SK-N-SH (cell line): ENCODE data around the gene IRF2BPL. TPM values are rescaled to one million over a fixed set of nuclear protein-coding genes. Genes with fewer than 3 reads are reported as not detected.

Experiments used
- CTCF ChIA-PET: fragments of 300-600, 350-600 bp; formaldehyde crosslinking; extraction: SDS; loops from one replicate; lab custom pipeline; 2021; lab: Yijun Ruan, JAX
- POLR2A ChIA-PET: fragments of 350-600 bp; sonication (Branson Sonifier 250); formaldehyde crosslinking; extraction: SDS; loops from one replicate; lab custom pipeline; 2020; ENCODE audit warnings: antibody characterized with exemption, inconsistent platforms; lab: Yijun Ruan, JAX
- DNase-seq: peaks from one replicate; pipeline ENCODE4 v3.0.0; 2012
- H2AFZ ChIP-seq: fragments of 200-600 bp; sonication (generic); 2 replicates; pipeline ENCODE4 v1.8.1; 2016; ENCODE audit warnings: antibody characterized with exemption, mild to moderate bottlenecking, low read depth
- H3F3A ChIP-seq: fragments of 200-600 bp; sonication (generic); replicated peaks from 2 replicates; pipeline ENCODE3; 2016; ENCODE audit warnings: antibody characterized with exemption, mild to moderate bottlenecking; ENCODE audit not compliant: insufficient read depth
- H3K27ac ChIP-seq, 2 experiments: fragments of 200-500 bp in 1 of 2; fragments of 200-600 bp in 1 of 2; sonication (Bioruptor generic) in 1 of 2; sonication (generic), shearing (Covaris generic) in 1 of 2; 2 replicates each; pipeline versions ENCODE4 v1.5.1 to v1.6.1; 2014 to 2016; ENCODE audit warnings: low read depth in 2 of 2, inconsistent platforms in 1 of 2, low read length in 1 of 2, mild to moderate bottlenecking in 1 of 2, mixed read lengths in 1 of 2
- H3K27me3 ChIP-seq: fragments of 200-600 bp; sonication (generic), shearing (Covaris generic); 2 replicates; pipeline ENCODE4 v1.6.1; 2016; ENCODE audit warnings: mixed run types; ENCODE audit not compliant: insufficient read depth
- H3K36me3 ChIP-seq, 2 experiments: fragments of 200-500 bp in 1 of 2; fragments of 200-600 bp in 1 of 2; sonication (Bioruptor generic) in 1 of 2; sonication (generic) in 1 of 2; replicated peaks in 1 of 2; 2 replicates each; pipeline versions ENCODE3 to v1.5.1; 2014 to 2016; ENCODE audit warnings: low read length in 1 of 2, mild to moderate bottlenecking in 1 of 2; ENCODE audit not compliant: insufficient read depth in 2 of 2, control insufficient read depth in 1 of 2
- H3K4me1 ChIP-seq, 2 experiments: fragments of 200-500 bp in 1 of 2; fragments of 200-600 bp in 1 of 2; sonication (Bioruptor generic) in 1 of 2; sonication (generic), shearing (Covaris generic) in 1 of 2; 2 replicates each; pipeline versions ENCODE4 v1.5.1 to v1.6.1; 2014 to 2016; ENCODE audit warnings: low read depth in 1 of 2, low read length in 1 of 2, mixed run types in 1 of 2; ENCODE audit not compliant: insufficient read depth in 2 of 2, control insufficient read depth in 1 of 2
- H3K4me2 ChIP-seq: fragments of 200-600 bp; sonication (generic), shearing (Covaris generic); 2 replicates; pipeline ENCODE4 v1.6.1; 2017; ENCODE audit warnings: mixed run types
- H3K4me3 ChIP-seq, 2 experiments: fragments of 200-500 bp in 1 of 2; fragments of 200-600 bp in 1 of 2; sonication (Bioruptor generic) in 1 of 2; sonication (generic), shearing (Covaris generic) in 1 of 2; 2 replicates each; pipeline versions ENCODE4 v1.5.1 to v1.8.1; 2014 to 2016; ENCODE audit warnings: low read depth in 2 of 2, inconsistent platforms in 1 of 2, low read length in 1 of 2, mild to moderate bottlenecking in 1 of 2, mixed read lengths in 1 of 2, moderate library complexity in 1 of 2
- H3K79me2 ChIP-seq: fragments of 200-600 bp; sonication (generic); 2 replicates; pipeline ENCODE4 v1.8.1; 2017; ENCODE audit warnings: mild to moderate bottlenecking; ENCODE audit not compliant: insufficient read depth
- H3K9ac ChIP-seq: fragments of 200-600 bp; sonication (generic); 2 replicates; pipeline ENCODE4 v1.6.1; 2017; ENCODE audit warnings: mixed run types
- H3K9me2 ChIP-seq: fragments of 200-600 bp; sonication (generic); 2 replicates; pipeline ENCODE4 v1.6.1; 2017; ENCODE audit warnings: mixed run types
- H3K9me3 ChIP-seq: fragments of 200-600 bp; sonication (generic); 2 replicates; pipeline ENCODE4 v1.6.1; 2017; ENCODE audit warnings: mixed run types, mild to moderate bottlenecking, moderate library complexity
- H4K20me1 ChIP-seq: fragments of 200-600 bp; sonication (generic); 2 replicates; pipeline ENCODE4 v1.6.1; 2017; ENCODE audit warnings: mild to moderate bottlenecking, mixed run types; ENCODE audit not compliant: insufficient read depth
- CHD2 ChIP-seq: fragments of 150-350 bp; IDR thresholded peaks from 2 replicates; pipeline ENCODE4 v1.6.1; 2018; ENCODE audit warnings: low read length; ENCODE audit not compliant: partially characterized antibody
- GATA2 ChIP-seq: sonication (generic); formaldehyde crosslinking; IDR thresholded peaks from 2 replicates; pipeline ENCODE4 v1.5.0; 2020; ENCODE audit warnings: mild to moderate bottlenecking, missing genetic modification reagents
- MAX ChIP-seq: IDR thresholded peaks from 2 replicates; pipeline ENCODE4 v1.4.0; 2012; ENCODE audit warnings: low read depth
- MXI1 ChIP-seq: IDR thresholded peaks from 2 replicates; pipeline ENCODE4 v1.6.1; 2012; ENCODE audit warnings: mild to moderate bottlenecking, low read depth, low read length, improper control_type of control experiment
- POLR2AphosphoS5 ChIP-seq: IDR thresholded peaks from 2 replicates; pipeline ENCODE4 v1.6.1; 2012; ENCODE audit warnings: low read depth, low read length
- RCOR1 ChIP-seq: fragments of 150-350 bp; IDR thresholded peaks from 2 replicates; pipeline ENCODE4 v1.6.1; 2017; ENCODE audit warnings: antibody characterized with exemption, low read length
- REST ChIP-seq: IDR thresholded peaks from 2 replicates; pipeline ENCODE4 v1.6.1; 2012; ENCODE audit warnings: mild to moderate bottlenecking, low read depth, low read length, moderate library complexity
- RXRA ChIP-seq: IDR thresholded peaks from 2 replicates; pipeline ENCODE4 v1.4.0; 2012; ENCODE audit warnings: low read depth, mild to moderate bottlenecking, borderline replicate concordance
- SMC3 ChIP-seq: IDR thresholded peaks from 2 replicates; pipeline ENCODE4 v1.6.1; 2012; ENCODE audit warnings: low read depth, low read length, improper control_type of control experiment
- WGBS: methylation state at CpG from one replicate; pipeline ENCODE4 v1.1.6; 2017; ENCODE audit warnings: low lambda C conversion rate; 5-methylcytosine and 5-hydroxymethylcytosine counted together
- polyA plus RNA-seq, 3 experiments: library from polyadenylated mRNA; depleted of rRNA; stranded (reverse); fragments of >200 nt; gene quantifications; 2 replicates each; pipeline ENCODE4 v1.2.3, GENCODE V29; 2012

The IRF2BPL gene
- polyA plus RNA-seq, 1 of the 3 experiments (the other 2 are of a cell fraction) = 17.1 TPM

- TF ChIP-seq MAX = no peak
- no peak for TF ChIP-seq MXI1
- TF ChIP-seq CHD2 = no peak
Measured at GRCh38 chr14:77074969-77075368, 46.5 kb upstream of the IRF2BPL start (continued).

DNA sequence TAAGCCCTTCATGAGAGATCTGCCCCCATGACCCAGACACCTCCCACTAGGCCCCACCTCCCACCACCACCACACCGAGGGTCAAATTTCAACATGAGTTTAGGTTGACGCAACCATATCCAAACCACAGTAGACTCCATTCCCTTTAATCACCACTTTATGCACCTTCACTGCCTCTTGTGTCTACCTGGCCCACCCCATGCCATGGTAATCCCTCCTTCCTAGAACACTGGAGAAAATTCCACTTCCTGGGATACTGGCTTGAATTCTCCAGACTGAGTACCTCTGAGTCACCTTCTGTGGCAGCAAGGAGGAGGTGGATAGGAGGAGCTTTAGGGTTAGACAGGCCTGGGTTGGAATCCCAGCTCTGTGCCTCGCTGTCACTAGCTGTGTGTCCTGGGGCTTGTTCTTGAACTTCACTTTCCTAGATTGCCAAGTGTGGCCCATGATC lies 43.5 kb upstream of the IRF2BPL start:
- Histone ChIP-seq H3K36me3 (no peaks in the 10 kb centered on the region), H3K9ac (no peak overlapping the region), H3K79me2 (no peaks in the 10 kb centered on the region), H3K9me2 (no peaks in the 10 kb centered on the region), H3K4me2 (no peak overlapping the region), H2AFZ (no peak overlapping the region), H3K27ac (no peak overlapping the region), H4K20me1 (no peaks in the 10 kb centered on the region), H3K4me3 (no peak overlapping the region), H3K4me1 (peaks cover 0 to 5% of the 10 kb centered on the region in 2 experiments; a peak in 2 of 4 replicates), H3K9me3 (no peaks in the 10 kb centered on the region), H3F3A (no peaks in the 10 kb centered on the region), H3K27me3 (no peaks in the 10 kb centered on the region)
- ChIA-PET CTCF (interaction anchor here (1.1 to 18.3 kb wide), 10 partner anchors 17 to 361 kb away, joined by 3 to 764 read pairs (median 12); no protein-coding TSS in a partner anchor), POLR2A (no interaction called here)
- WGBS = 95% methylated on average over 2 of the region's 3 CpGs
- no peak for DNase-seq
- TF ChIP-seq RXRA (no peak), MXI1 (no peak)

DNA sequence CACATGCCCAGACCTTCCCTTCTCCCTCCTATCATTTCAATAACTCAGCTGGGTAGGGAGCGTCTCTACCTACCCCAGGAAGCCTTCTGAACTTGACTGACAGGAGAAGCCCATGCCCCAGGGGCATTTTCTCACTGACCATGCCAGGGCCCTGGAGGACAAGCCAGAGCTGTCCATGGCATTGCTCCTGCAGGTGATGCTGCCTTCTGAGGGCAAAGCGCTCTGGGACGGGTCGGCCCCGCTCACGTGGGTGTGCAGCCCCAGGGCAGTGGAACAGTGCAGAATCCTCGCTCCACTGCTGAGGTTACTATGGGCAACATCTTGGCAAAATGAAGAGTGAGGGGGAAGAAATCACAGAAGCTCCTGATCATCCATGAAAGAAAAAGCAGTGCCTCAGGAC lies 41.0 kb upstream of the IRF2BPL start:
- no peak overlapping the region for H2AFZ ChIP-seq
- H3K4me2 ChIP-seq = no peak overlapping the region
- H3K79me2 ChIP-seq = no peaks in the 10 kb centered on the region
- H3K4me3 ChIP-seq = no peak overlapping the region
- no peak for TF ChIP-seq SMC3
- TF ChIP-seq POLR2AphosphoS5 = no peak
- no peak for TF ChIP-seq RCOR1
- TF ChIP-seq REST = no peak
- TF ChIP-seq CHD2 = no peak
- no peak for TF ChIP-seq GATA2 (CRISPR knock-in tag)
- POLR2A ChIA-PET = no interaction called here
- no peaks in the 10 kb centered on the region for H3K9me2 ChIP-seq
- no peaks in the 10 kb centered on the region for H3K36me3 ChIP-seq
- H3K27ac ChIP-seq = no peak overlapping the region
- 94% methylated on average over 7 of the region's 7 CpGs for WGBS
- peaks cover 0 to 14% of the 10 kb centered on the region in 2 experiments; a peak in 2 of 4 replicates for H3K4me1 ChIP-seq
- no peak for DNase-seq
- no peaks in the 10 kb centered on the region for H3K27me3 ChIP-seq
- CTCF ChIA-PET = interaction anchor here (0.5 to 18.3 kb wide), 30 partner anchors 11 to 361 kb away, joined by 3 to 764 read pairs (median 6); partner anchors contain the start of gene ZDHHC22
- H3K9me3 ChIP-seq = no peaks in the 10 kb centered on the region
- H4K20me1 ChIP-seq = no peaks in the 10 kb centered on the region
- H3F3A ChIP-seq = no peaks in the 10 kb centered on the region
- no peak overlapping the region for H3K9ac ChIP-seq
